HG02763 (cell line): ENCODE data around the gene PNLIP.

Source experiments
- ATAC-seq: cut with Tn5 transposase; IDR thresholded peaks from one replicate; pipeline ENCODE4 v1.9.1; 2021; ENCODE audit warnings: mild to moderate bottlenecking, moderate library complexity; ENCODE audit not compliant: unreplicated experiment

Gene PNLIP

GRCh38 chr10:116545756-116546155 is at the start of gene PNLIP:
PNLIP (plus strand) TSS chr10:116545931; CDS start chr10:116546093, 162 bp downstream.
- no peak for ATAC-seq

GRCh38 chr10:116504786-116505185 is 40.9 kb upstream of the PNLIP start:
- ATAC-seq: no peak

DNA sequence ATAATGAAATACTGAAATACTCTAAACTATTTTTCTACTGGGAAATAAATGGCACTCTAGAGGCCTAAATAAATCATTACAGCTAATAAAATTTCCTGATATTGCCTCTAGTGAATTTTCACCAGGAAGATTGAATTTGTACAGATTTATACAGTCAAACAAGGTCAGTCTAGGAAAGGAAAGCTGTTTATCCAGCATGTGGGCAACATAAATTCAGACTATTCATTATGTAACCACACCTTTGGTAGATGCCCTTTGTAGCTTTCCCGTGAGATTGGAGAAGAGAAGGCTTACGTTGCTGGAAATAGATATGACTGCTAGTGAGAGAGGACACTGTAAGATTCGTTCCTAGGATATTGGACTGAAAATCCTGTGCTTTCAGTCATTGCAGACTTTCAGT is 35.2 kb upstream of the PNLIP start:
- ATAC-seq: no peak

- no peak for ATAC-seq
Measured at GRCh38 chr10:116511365-116511764, 34.4 kb upstream of the PNLIP start.

DNA sequence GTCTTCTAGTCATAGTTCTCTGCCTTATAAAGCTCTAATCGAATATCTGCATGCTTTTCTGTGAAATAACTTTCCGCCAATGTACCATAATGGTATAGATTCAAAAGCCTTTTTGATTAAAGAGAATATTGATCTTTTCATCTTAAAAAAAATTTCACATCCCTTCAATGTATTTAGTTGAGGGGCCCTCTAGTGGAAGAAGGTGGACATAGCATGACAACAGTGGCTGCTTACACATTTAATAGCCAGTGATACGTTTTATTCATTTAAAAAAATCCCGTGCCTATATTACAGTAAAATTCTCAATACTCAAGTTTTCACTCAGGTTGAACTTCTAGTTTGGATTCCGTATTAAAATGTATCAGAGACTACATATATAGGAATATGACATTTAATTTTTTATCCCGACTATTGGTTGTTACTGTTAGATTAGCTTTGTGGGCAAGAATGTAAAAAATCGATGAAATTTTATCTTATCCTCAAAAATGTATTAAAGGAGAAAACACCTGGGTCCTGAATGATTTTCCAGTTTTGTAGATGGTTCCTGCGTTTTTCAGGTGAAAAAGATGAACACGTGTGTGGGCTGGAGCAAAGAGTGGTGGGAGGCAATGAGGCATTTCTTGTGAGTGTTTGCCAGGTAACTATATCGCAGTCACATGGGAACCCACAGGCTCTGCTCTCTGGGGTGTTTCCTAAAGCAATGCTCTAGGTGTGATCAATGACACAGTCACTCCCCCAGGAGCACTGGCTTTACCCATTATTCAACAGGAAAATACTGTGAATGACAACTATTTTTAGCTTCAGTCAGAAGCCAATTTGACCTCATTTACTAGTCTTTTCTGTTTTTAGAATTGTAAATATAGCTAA is 24.1 kb upstream of the PNLIP start:
- no peak for ATAC-seq

DNA sequence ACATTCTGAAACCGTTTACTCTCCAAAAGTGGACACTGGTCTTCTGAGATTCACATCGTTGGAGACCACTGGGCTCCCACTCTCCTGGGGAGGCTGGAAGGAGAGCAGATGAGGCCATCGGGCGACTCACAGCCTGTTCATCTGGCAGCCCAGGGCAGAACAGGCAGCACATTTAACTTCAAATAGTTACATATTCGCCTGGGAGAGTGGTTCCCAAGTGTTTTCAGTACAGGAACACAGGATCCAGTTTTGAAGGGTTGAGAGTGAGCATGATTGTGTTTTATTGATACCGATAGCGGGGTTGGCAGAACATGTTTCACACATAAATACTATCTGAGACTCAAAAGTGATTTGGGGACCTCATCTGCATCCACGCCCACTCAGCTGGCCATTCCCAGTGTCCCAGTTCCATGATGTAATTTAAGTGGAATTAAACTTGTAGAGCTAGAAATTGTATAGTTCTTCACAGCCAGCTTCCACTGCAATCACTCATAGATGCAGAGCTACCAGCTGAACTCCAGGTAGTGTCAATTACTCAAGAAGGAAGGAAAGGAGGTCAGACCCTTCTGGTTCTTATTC is 22.8 kb upstream of the PNLIP start:
- no peak for ATAC-seq

DNA sequence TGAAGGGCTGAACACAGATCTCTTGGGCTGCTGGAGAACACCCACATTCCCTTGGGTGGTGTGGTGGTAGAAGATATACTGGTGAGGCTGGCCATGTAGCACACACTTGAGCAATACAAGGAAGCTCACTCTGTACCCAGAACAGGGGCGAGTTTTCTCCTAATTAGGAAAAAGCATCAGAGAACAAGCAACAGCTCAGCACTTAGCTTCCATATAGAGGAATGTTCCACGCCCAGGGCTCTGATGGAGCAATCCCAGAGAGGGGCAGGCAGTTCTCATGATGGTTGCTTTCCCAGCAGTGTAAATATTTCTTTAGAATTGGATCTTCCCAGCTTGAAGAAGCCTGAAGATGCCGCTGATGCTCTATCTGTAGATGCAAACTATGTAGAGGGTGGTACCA is 21.0 kb upstream of the PNLIP start:
- ATAC-seq: no peak

DNA sequence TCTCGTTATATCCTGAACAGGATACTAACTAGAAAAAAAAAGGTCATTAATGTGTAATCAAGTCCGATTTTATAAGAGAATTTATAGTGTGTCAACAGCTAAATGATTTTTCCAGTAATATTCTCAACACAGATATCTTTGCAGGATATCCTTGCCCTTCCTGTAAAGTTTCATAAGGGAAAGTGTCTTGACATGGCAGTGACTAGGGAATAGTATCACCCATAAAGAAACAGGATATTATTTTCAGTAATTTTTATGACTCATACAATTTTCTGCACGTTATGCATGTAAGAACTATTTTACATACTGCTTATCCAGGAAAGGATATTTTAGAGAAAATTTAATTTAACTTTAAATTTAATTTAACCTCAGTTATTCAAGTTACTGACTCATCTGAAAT is 19.5 kb upstream of the PNLIP start:
- ATAC-seq: no peak

DNA sequence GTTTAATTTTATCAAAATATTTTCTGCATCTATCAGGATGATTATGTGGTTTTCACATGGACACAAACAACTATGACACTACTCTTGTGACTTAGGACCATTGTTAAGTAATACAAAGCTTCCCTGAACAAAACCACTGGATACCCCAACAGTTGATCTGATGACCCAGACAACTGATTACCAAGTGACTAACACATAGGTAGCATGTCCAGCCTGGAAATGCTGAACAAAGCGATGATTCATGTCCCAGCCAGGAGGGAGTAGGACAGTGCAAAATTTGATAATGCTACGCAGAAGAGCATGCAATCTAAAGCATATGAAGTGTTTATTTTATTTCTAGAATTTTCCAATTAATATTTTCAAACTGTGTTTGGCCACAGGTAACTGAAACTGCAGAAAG is 8.9 kb upstream of the PNLIP start:
- ATAC-seq: no peak

- no peak for ATAC-seq
Measured at GRCh38 chr10:116538456-116538855, 7.3 kb upstream of the PNLIP start.

DNA sequence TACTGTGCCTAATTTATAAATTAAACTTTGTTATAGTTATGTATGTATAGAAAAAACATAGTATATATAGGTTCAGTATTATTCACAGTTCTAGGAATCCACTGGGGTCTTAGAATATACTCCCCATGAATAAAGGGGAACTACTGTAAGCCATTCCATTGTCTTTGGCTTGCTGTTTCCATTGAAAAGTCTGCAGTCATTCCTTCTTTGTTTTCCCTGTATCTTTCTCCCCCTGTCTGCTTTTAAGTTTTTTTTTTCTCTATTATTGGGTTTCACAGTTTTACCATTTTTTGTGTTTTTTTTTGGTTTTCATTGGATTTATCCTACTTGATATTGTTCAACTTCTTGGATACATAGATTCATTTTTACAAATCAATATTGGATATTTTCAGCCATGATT is 6.7 kb upstream of the PNLIP start:
- no peak for ATAC-seq

GRCh38 chr10:116540814-116541213 is 4.9 kb upstream of the PNLIP start:
- no peak for ATAC-seq

- ATAC-seq: no peak
Measured at GRCh38 chr10:116542007-116542677, 3.6 kb upstream of the PNLIP start.

DNA sequence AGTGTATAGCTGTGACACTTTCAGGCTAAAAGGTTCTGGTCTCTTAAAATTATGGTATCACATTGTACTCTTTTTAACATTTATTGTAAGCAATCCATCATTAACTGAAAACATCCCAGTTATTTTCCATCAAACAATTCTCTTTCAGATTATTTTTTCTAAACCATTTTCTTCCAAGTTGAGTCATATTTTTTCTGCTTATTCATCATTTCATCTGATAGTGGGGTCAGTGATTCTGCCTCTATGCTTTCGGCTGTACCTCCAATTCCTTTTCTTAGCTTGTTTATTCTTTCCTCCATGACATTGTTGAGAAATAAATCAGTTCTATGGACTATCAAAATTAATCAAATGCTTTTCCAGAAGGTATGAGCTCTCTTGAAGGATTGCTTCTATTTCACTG is 609 bp upstream of the PNLIP start:
- no peak for ATAC-seq

DNA sequence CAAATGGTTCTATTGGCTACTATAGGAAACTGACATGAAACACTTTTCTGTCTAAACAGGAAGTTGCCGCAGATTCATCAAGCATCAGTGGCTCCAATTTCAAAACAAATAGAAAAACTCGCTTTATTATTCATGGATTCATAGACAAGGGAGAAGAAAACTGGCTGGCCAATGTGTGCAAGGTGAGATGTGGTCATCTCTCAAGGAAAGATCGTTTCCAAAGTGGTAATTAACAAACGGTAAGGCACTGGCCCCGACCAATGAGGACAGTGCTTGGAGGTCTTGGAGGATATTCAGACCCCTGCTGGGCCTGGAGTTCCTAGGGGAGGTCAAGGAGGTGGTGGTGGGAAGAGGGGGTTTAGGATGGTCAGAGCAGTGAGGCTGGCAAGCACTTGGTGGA is 2.6 kb downstream of the PNLIP start:
- no peak for ATAC-seq

GRCh38 chr10:116553378-116553980 is 7.7 kb downstream of the PNLIP start:
- no peak for ATAC-seq

DNA sequence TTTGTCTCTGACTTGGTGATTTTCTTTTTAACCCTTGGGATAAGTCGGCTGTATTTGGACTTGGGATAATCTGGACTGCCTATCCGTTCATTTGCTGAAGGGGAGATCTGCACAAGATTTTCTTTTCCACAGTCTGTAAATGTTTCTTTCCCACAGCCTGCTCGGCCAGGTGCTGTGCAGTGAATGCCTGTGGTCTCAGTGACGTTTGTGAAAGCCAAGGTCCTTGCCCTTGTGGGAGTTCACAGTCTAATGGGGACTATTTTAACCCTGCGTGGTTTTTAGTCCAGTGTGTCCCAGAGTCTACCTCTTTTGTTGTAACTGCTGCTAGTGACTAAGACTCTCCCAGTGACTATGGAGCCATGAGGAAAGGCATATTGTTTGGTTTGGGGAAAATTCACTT is 8.9 kb downstream of the PNLIP start:
- ATAC-seq: no peak

DNA sequence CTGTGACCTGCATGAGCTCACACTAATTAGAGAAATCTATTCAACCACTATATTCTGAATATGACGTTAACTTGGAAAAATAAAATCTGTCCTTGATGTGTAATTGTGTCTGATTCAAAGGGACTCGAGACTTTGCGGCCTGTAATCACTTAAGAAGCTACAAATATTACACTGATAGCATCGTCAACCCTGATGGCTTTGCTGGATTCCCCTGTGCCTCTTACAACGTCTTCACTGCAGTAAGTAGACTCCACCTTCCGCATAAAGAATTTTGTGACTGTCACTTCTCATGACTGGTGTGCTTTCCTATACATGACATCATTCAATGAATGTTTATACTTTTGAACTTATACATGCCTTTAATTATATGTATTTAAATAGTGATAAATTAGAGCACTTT is 10.1 kb downstream of the PNLIP start:
- ATAC-seq: no peak

GRCh38 chr10:116557305-116557880 is 11.7 kb downstream of the PNLIP start:
- no peak for ATAC-seq

DNA sequence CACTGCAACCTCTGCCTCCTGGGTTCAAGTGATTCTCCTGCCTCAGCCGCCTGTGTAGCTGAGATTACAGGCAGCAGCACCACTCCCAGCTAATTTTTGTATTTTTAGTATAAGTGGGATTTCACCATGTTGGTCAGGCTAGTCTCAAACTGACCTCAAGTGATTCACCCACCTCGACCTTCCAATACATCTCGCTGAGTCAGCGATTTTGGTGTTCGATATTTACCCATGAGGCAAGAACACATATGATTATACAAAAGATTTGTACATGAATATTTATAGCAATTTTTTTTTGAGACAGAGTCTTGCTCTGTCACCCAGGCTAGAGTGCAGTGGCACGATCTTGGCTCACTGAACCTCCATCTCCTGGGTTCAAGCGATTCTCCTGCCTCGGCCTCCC is 19.8 kb downstream of the PNLIP start:
- no peak for ATAC-seq

DNA sequence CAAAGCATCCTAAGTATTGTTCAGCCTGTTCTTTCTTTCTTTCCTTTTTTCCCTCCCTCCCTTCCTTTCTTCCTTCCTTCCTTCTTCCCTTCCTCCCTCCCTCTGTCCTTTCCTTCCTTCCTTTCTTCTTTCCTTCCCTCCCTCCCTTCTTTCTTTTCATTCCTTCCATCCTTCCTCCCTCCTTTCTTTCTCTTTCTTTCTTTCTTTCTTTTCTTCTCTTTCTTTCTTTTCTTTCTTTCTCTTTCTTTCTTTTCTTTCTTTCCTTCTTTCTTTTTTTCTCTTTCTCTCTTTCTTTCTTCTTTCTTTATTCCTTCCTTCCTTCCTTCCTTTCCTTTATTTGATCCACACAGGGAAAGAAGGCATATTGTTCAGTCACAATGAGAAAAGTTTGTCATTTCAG is 21.2 kb downstream of the PNLIP start:
- ATAC-seq: no peak
